Anterior cingulate cortex (tissue), 58 donors: ENCODE results near the gene STARD10.
A peak's percentile ranks its signal among the peaks of the same experiment; 100 is the strongest.
"Not testable (repeated sequence)": the region's sequence is repeated elsewhere in the genome, so short reads cannot be mapped to it uniquely, and the experiment has no call there.

ENCODE experiments used
- DNase-seq, 58 donors: peaks; one replicate each; lab custom pipeline; 2025; lab: John Stamatoyannopoulos, UW

The STARD10 gene

GRCh38 chr11:72812604-72812966 is 18.7 kb upstream of the STARD10 start:
- DNase-seq = no peak

GRCh38 chr11:72811686-72812085 is 17.8 kb upstream of the STARD10 start:
- DNase-seq = not testable (repeated sequence)

- no peak for DNase-seq
These were observed 14.5 kb upstream of the STARD10 start for GRCh38 chr11:72808331-72808798.

DNA sequence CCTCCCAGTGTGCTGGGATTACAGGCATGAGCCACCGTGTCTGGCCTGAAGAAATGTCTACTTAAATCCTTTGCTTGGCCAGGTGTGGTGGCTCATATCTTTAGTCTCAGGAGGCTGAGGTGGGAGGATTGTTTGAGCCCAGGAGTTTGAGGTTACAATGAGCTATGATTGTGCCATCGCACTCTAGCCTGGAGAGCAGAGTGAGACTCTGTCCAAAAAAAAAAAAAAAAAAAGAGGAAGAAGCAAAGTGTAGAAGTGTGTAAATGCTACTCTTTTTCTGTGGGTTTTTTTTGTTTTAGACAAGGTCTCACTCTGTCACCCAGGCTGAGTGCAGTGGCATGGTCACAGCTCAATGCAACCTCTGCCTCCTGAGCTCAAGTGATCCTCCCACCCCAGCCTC is 13.9 kb upstream of the STARD10 start:
- no peak for DNase-seq

- no peak for DNase-seq
These were observed 13.3 kb upstream of the STARD10 start for GRCh38 chr11:72807021-72807693.

- DNase-seq = not testable (repeated sequence)
These were observed 12.5 kb upstream of the STARD10 start for GRCh38 chr11:72806378-72806777.

DNA sequence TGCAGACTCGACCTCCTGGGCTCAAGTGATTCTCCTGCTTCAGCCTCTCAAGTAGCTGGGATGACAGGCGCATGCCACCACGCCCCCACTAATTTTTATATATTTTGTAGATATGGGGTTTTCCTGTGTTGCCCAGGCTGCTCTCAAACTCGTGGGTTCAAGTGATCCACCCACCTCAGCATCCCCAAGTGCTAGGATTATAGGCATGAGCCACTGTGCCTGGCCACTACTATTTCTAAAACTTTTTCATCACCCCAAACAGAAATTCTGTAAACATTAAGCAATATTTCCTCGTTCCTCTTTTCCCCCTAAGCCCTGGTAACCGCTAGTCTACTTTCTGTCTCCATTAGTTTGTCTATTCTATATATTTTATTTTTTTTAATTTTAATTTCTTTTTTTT is 11.4 kb upstream of the STARD10 start:
- DNase-seq = no peak

- DNase-seq = no peak
These were observed 9.0 kb upstream of the STARD10 start for GRCh38 chr11:72802822-72803221.

DNA sequence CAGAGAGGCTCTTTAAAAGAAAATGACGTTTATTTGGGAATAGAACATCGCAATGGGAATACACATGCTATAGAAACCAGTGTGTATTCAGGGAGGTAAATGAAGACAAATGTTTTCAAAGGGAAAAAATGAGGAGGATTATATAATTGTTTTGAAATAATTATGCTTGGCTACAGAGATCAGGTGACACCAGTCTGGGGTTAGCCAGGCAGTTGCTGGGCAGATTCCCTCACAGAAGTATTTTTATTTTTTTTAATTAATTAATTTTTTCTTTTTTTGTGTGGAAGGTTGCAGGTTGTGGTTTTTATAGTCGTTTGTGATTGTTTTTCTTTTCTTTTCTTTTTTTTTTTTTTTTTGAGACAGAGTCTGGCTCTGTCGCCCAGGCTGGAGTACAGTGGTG is 5.6 kb upstream of the STARD10 start:
- no peak for DNase-seq

DNA sequence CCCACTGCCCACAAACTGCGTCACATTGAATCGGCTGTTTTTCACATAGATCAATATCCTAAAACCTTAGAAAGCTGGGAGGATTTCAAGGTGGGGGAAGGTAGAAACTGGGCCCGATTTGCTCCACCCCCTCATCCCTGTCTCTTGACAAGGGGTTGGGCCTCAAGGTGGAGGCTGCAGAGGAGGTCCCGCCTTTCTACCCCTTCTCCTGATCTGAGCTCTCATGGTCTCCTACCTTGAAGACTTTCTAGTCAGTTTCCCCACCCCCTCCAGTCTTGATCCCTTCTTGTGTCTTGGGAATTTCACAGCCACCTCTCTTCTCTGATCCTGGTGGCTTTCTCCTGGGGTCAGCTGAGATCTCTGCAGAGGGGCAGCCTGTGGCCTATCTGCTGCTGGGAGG is 4.5 kb upstream of the STARD10 start:
- DNase-seq = no peak

- no peak for DNase-seq
These were observed 797 bp downstream of the STARD10 start for GRCh38 chr11:72793076-72793424.

DNA sequence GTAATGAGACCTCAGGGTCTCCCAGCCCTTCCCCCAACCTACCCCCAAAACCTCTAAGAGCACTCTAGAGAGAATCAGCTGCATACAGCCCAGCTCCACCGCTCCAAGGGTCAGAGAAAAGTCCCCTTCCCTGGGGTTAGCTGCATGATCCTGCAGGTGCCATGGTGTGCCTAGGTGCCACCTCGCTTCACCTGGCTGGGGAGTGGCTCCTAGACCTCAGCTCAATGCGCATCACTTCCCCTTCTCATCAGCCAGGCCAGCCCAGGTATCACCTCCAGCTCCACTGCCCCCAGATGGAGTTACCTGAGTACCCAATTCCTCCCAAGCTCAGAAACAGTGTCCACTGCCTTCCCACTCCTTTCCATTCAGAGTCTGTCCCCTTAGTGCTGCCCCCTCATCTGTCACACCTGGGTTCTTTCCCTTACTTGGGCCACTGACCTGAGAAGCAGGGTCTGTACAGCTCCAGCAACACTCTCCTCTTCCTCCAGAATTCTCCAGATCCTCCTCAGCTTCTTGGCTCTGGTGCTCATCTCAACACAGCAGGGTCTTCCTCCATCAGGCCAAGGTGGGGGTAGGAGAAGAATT is 1.3 kb downstream of the STARD10 start:
- no peak for DNase-seq

- not testable (repeated sequence) for DNase-seq
These were observed 2.6 kb downstream of the STARD10 start for GRCh38 chr11:72791228-72791627.

- peak in 26 of 58 donors; percentile 11 to 75 (median 42) for DNase-seq
These were observed 4.2 kb downstream of the STARD10 start for GRCh38 chr11:72789493-72790131.

- DNase-seq = peak in 1 of 58 donors; percentile 21
These were observed 5.6 kb downstream of the STARD10 start for GRCh38 chr11:72788241-72788640.

GRCh38 chr11:72787216-72788104 is 6.4 kb downstream of the STARD10 start:
- DNase-seq = no peak

DNA sequence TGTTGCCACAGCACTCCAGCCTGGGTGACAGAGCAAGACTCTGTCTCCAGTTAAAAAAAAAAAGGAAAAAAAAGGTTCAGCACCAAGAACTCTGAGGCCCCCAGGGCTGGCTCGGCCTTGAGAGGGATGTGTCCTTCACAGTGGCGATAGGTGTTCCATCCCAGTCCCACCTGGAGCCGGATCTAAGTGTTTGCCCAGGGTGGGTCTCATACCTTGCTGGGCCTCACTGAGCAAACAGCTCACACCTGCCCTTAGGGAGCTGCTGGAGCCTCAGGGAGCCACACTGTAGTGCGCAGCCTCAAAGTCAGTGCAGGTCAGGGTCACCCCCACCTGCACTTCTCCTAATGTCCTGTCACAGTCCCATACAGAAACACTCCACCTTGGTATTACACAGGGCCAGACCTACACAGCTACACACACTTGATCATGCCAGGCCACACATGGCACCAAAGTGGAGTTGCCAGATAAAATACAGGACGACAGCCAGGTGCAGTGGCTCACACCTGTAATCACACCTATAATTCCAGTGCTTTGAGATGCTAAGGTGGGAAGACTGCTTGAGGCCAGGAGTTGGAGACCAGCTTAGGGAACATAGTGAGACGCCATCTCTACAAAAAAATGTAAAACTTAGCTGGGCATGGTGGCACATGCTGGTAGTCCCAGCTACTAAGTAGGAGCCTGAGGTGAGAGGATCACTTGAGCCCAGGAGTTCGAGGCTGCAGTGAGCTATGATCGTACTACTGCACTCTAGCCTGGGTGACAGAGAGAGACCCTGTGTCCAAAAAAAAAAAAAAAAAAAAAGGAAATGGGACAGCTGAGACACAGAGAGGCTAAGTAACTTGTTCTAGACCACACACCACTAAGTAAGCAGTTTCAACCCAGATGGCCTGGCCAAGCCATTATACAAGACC is 7.3 kb downstream of the STARD10 start:
- DNase-seq = no peak

DNA sequence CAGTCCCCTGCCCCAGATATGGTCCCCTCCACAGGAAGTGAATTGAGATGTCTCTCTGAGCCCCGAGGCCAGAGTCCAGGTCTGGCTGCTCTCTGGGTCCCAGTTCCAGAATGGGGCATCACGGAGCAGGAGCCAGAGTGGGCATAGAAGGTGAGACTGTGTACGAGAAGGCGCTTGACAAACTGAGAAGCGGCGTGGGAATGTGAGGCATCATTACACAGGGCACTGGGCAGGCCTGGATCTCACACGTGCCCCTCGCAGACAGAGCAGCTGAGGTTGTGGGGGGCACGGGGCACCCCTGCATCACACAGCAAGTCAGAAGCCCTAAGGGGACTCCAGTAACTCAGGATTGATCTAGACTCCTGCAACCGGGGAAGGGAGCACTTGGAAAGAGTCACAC is 9.2 kb downstream of the STARD10 start:
- DNase-seq = no peak

GRCh38 chr11:72783144-72783905 is 10.5 kb downstream of the STARD10 start:
- DNase-seq = no peak
